H1 (cell line): ENCODE data around the gene PDCD7. TPM values are rescaled to one million over a fixed set of nuclear protein-coding genes. Genes with fewer than 3 reads are reported as not detected.

Experiments
- CTCF ChIA-PET: fragments of 300-600 bp; sonication (Branson Sonifier 250); formaldehyde crosslinking; loops from one replicate; lab custom pipeline; 2021; ENCODE audit not compliant: partially characterized antibody; lab: Charles Lee
- POLR2A ChIA-PET: fragments of 300-600 bp; sonication (Branson Sonifier 250); formaldehyde crosslinking; loops from one replicate; lab custom pipeline; 2021; ENCODE audit warnings: inconsistent platforms; ENCODE audit not compliant: partially characterized antibody; lab: Charles Lee
- DNase-seq, 2 experiments: peaks; one replicate each; pipeline versions ENCODE4 v3.0.0 to v3.0.0-alpha.2; 2010 to 2022; ENCODE audit warnings: low spot score in 2 of 2, low read depth in 1 of 2, mixed read lengths in 1 of 2
- FAIRE-seq: peaks from 2 replicates; lab custom pipeline; 2011; peaks lifted over from hg19 to GRCh38; lab: Jason Lieb, UNC
- H2AFZ ChIP-seq: 2 replicates; pipeline ENCODE4 v1.8.1; 2012; ENCODE audit warnings: low read length, inconsistent platforms
- H2AK5ac ChIP-seq: 2 replicates; pipeline ENCODE4 v1.6.1; 2013; ENCODE audit warnings: low read depth, low read length
- H2BK120ac ChIP-seq: replicated peaks from 2 replicates; pipeline ENCODE3; 2013; ENCODE audit warnings: low read depth, low read length, inconsistent platforms
- H2BK12ac ChIP-seq: 2 replicates; pipeline ENCODE4 v1.6.1; 2013; ENCODE audit warnings: low read depth, low read length
- H2BK15ac ChIP-seq: 2 replicates; pipeline ENCODE4 v1.6.1; 2013; ENCODE audit warnings: low read length
- H2BK20ac ChIP-seq: 2 replicates; pipeline ENCODE4 v1.6.1; 2013; ENCODE audit warnings: low read length
- H2BK5ac ChIP-seq: 2 replicates; pipeline ENCODE4 v1.6.1; 2013; ENCODE audit warnings: low read depth, low read length
- H3K14ac ChIP-seq: 2 replicates; pipeline ENCODE4 v1.6.1; 2013; ENCODE audit warnings: inconsistent platforms; ENCODE audit not compliant: insufficient read length
- H3K18ac ChIP-seq: 2 replicates; pipeline ENCODE4 v1.6.1; 2013; ENCODE audit warnings: low read length; ENCODE audit errors: extremely low read depth
- H3K23ac ChIP-seq: 2 replicates; pipeline ENCODE4 v1.6.1; 2013; ENCODE audit warnings: inconsistent platforms; ENCODE audit not compliant: insufficient read length
- H3K23me2 ChIP-seq: 2 replicates; pipeline ENCODE4 v1.6.1; 2013; ENCODE audit warnings: low read depth, low read length
- H3K27ac ChIP-seq: 2 replicates; pipeline ENCODE4 v1.6.1; 2011; ENCODE audit warnings: low read depth, low read length, inconsistent platforms
- H3K27me3 ChIP-seq, 4 experiments: replicated peaks in 1 of 4; 1 replicate in 1 of 4; 2 replicates in 3 of 4; pipeline versions ENCODE4 v1.6.1 to v1.8.1; 2011 to 2013; ENCODE audit warnings: low read length in 3 of 4, mild to moderate bottlenecking in 3 of 4, inconsistent platforms in 2 of 4, mixed read lengths in 2 of 4, moderate library complexity in 1 of 4; ENCODE audit not compliant: control insufficient read depth in 3 of 4, insufficient read depth in 3 of 4; ENCODE audit errors: extremely low read depth in 1 of 4
- H3K36me3 ChIP-seq, 4 experiments: 2 replicates each; pipeline versions ENCODE4 v1.6.1 to v1.8.1; 2011 to 2013; ENCODE audit warnings: mild to moderate bottlenecking in 4 of 4, low read length in 3 of 4, moderate library complexity in 2 of 4, control low read depth in 1 of 4, inconsistent platforms in 1 of 4; ENCODE audit not compliant: insufficient read depth in 4 of 4, control insufficient read depth in 2 of 4
- H3K4ac ChIP-seq: replicated peaks from 2 replicates; pipeline ENCODE3; 2013; ENCODE audit warnings: low read length, low read depth, mixed read lengths, inconsistent platforms; ENCODE audit not compliant: insufficient read length
- H3K4me1 ChIP-seq, 4 experiments: replicated peaks in 1 of 4; 1 replicate in 1 of 4; 2 replicates in 3 of 4; pipeline versions ENCODE4 v1.6.1 to v1.8.1; 2011 to 2013; ENCODE audit warnings: low read length in 3 of 4, inconsistent platforms in 2 of 4, mixed read lengths in 1 of 4; ENCODE audit not compliant: insufficient read depth in 4 of 4, control insufficient read depth in 3 of 4
- H3K4me2 ChIP-seq, 2 experiments: 2 replicates each; pipeline versions ENCODE4 v1.6.1 to v1.8.1; 2011 to 2013; ENCODE audit warnings: low read depth in 2 of 2, low read length in 2 of 2, control low read depth in 1 of 2, inconsistent platforms in 1 of 2, mild to moderate bottlenecking in 1 of 2; ENCODE audit not compliant: insufficient read depth in 1 of 2
- H3K4me3 ChIP-seq, 4 experiments: fragments of 200-600, 300-600 bp in 1 of 4; sonication (generic), shearing (Covaris generic), sonication (Bioruptor Twin) in 1 of 4; 2 replicates each; pipeline versions ENCODE4 v1.5.1 to v1.8.1; 2011 to 2016; ENCODE audit warnings: low read length in 4 of 4, low read depth in 3 of 4, control low read depth in 2 of 4, inconsistent platforms in 2 of 4, mild to moderate bottlenecking in 2 of 4, mixed read lengths in 1 of 4, moderate library complexity in 1 of 4; ENCODE audit not compliant: insufficient read depth in 2 of 4; ENCODE audit errors: extremely low read depth in 1 of 4
- H3K56ac ChIP-seq: replicated peaks from 2 replicates; pipeline ENCODE3; 2013; ENCODE audit warnings: low read depth, mild to moderate bottlenecking, mixed read lengths, low read length, inconsistent platforms; ENCODE audit not compliant: insufficient read length
- H3K79me1 ChIP-seq: 2 replicates; pipeline ENCODE4 v1.6.1; 2013; ENCODE audit warnings: low read depth, low read length, control low read depth
- H3K79me2 ChIP-seq, 2 experiments: 2 replicates each; pipeline versions ENCODE4 v1.6.1 to v1.8.1; 2012 to 2013; ENCODE audit warnings: low read length in 2 of 2, mild to moderate bottlenecking in 2 of 2, inconsistent platforms in 1 of 2; ENCODE audit not compliant: insufficient read depth in 2 of 2, control insufficient read depth in 1 of 2
- H3K9ac ChIP-seq, 4 experiments: replicated peaks in 1 of 4; 1 replicate in 1 of 4; 2 replicates in 3 of 4; pipeline versions ENCODE4 v1.6.1 to v1.8.1; 2011 to 2013; ENCODE audit warnings: low read depth in 3 of 4, low read length in 3 of 4, control low read depth in 2 of 4, mild to moderate bottlenecking in 2 of 4, moderate library complexity in 2 of 4, inconsistent platforms in 1 of 4; ENCODE audit errors: extremely low read depth in 1 of 4
- H3K9me3 ChIP-seq, 2 experiments: 2 replicates each; pipeline versions ENCODE4 v1.6.1 to v1.8.1; 2012 to 2013; ENCODE audit warnings: mild to moderate bottlenecking in 2 of 2, moderate library complexity in 2 of 2, control low read depth in 1 of 2, inconsistent platforms in 1 of 2, low read depth in 1 of 2, low read length in 1 of 2, mixed read lengths in 1 of 2; ENCODE audit not compliant: insufficient read depth in 2 of 2
- H4K20me1 ChIP-seq, 2 experiments: replicated peaks in 1 of 2; 2 replicates each; pipeline versions ENCODE3 to v1.8.1; 2011 to 2013; ENCODE audit warnings: inconsistent platforms in 2 of 2, low read length in 2 of 2, mild to moderate bottlenecking in 1 of 2; ENCODE audit not compliant: insufficient read depth in 2 of 2, control insufficient read depth in 1 of 2
- H4K5ac ChIP-seq: 2 replicates; pipeline ENCODE4 v1.6.1; 2013; ENCODE audit warnings: low read length, low read depth, mixed read lengths, inconsistent platforms; ENCODE audit not compliant: insufficient read length
- H4K8ac ChIP-seq: 2 replicates; pipeline ENCODE4 v1.8.0; 2013; ENCODE audit warnings: mild to moderate bottlenecking, moderate library complexity, low read length, inconsistent platforms; ENCODE audit not compliant: insufficient read depth; ENCODE audit errors: extremely low read depth
- H4K91ac ChIP-seq: replicated peaks from 2 replicates; pipeline ENCODE3; 2013; ENCODE audit warnings: low read length, mixed read lengths, inconsistent platforms; ENCODE audit not compliant: insufficient read length
- CHD1 ChIP-seq: IDR thresholded peaks from 2 replicates; pipeline ENCODE4 v1.6.1; 2012; ENCODE audit warnings: low read depth, low read length, improper control_type of control experiment
- CTCF ChIP-seq, 3 experiments: IDR thresholded peaks; 1 replicate in 2 of 3; 2 replicates in 1 of 3; pipeline versions ENCODE4 v1.5.1 to v1.6.1; 2011; ENCODE audit warnings: low read length in 3 of 3, mild to moderate bottlenecking in 3 of 3, inconsistent platforms in 2 of 3, low read depth in 1 of 3, moderate library complexity in 1 of 3; ENCODE audit not compliant: insufficient read depth in 1 of 3; ENCODE audit errors: control extremely low read depth in 1 of 3
- EGR1 ChIP-seq: IDR thresholded peaks from 2 replicates; pipeline ENCODE4 v1.6.1; 2011; ENCODE audit warnings: low read depth, low read length, borderline replicate concordance
- RFX5 ChIP-seq: IDR thresholded peaks from 2 replicates; pipeline ENCODE4 v1.6.1; 2011; ENCODE audit warnings: low read depth, low read length, improper control_type of control experiment, borderline replicate concordance
- SIX5 ChIP-seq: IDR thresholded peaks from 2 replicates; pipeline ENCODE4 v1.6.1; 2011; ENCODE audit warnings: mild to moderate bottlenecking, low read depth, low read length
- SP1 ChIP-seq: IDR thresholded peaks from 2 replicates; pipeline ENCODE4 v1.6.1; 2011; ENCODE audit warnings: low read depth, low read length
- SP2 ChIP-seq: IDR thresholded peaks from 2 replicates; pipeline ENCODE4 v1.6.1; 2012; ENCODE audit warnings: mild to moderate bottlenecking, low read length, inconsistent platforms
- TBP ChIP-seq: IDR thresholded peaks from 2 replicates; pipeline ENCODE4 v1.6.1; 2011; ENCODE audit warnings: low read depth, low read length, improper control_type of control experiment
- TCF12 ChIP-seq: IDR thresholded peaks from 2 replicates; pipeline ENCODE4 v1.6.1; 2011; ENCODE audit warnings: low read depth, mild to moderate bottlenecking, low read length
- TEAD4 ChIP-seq: IDR thresholded peaks from 2 replicates; pipeline ENCODE4 v1.6.1; 2012; ENCODE audit warnings: low read depth, low read length, inconsistent platforms, mixed read lengths
- WGBS, 2 experiments: shearing (Covaris generic) in 1 of 2; methylation state at CpG; one replicate each; pipeline versions ENCODE4 v1.1.6 to v1.1.7; 2013 to 2015; ENCODE audit warnings: low lambda C conversion rate in 2 of 2, mixed read lengths in 2 of 2, inconsistent platforms in 1 of 2, low coverage in 1 of 2, missing lambda C conversion rate in 1 of 2; ENCODE audit not compliant: insufficient replicate concordance in 2 of 2, insufficient coverage in 1 of 2, insufficient read length in 1 of 2; ENCODE audit errors: extremely low coverage in 1 of 2, missing lambda C conversion rate in 1 of 2; 5-methylcytosine and 5-hydroxymethylcytosine counted together
- polyA plus RNA-seq, 7 experiments: library from polyadenylated mRNA; depleted of rRNA in 3 of 7; stranded (reverse) in 5 of 7; unstranded in 2 of 7; fragments of >200 nt in 5 of 7; fragments of 200-250 nt in 2 of 7; gene quantifications; 1 replicate in 5 of 7; 2 replicates in 1 of 7; 4 replicates in 1 of 7; pipeline versions ENCODE4 v1.2.1 to v1.2.3, GENCODE V29; 2011 to 2013; ENCODE audit warnings: missing spikeins in 2 of 7, mixed read lengths in 2 of 7
- total RNA-seq: library from RNA; stranded (reverse); fragmentation: NEBNext Ultra II Directional; extraction: Animal tissue kit (Norgen Biotek cat#: 25700); gene quantifications from 2 replicates; pipeline ENCODE4 v1.2.1, GENCODE V29; 2021
- TF ChIP-seq, protein P1 (sequence below): IDR thresholded peaks from 2 replicates; pipeline ENCODE4 v1.6.1; 2012; ENCODE audit warnings: low read length, inconsistent platforms

Gene PDCD7
- total and polyA plus RNA-seq, 2 of the 8 experiments (the other 6 are each of a cell fraction or from before 2014, with no cell fraction given) = 11.5 to 25.6 TPM

GRCh38 chr15:65180167-65180566 is 46.6 kb upstream of the PDCD7 start:
- no peak overlapping the region for H2AK5ac ChIP-seq
- DNase-seq = no peak
- no peak overlapping the region for H4K8ac ChIP-seq
- no peak overlapping the region for H4K91ac ChIP-seq
- H3K36me3 ChIP-seq = peaks cover 4 to 36% (median 15%) of the 10 kb centered on the region in 4 experiments; a peak in 6 of 8 replicates
- H2BK12ac ChIP-seq = no peak overlapping the region
- ChIA-PET POLR2A (interaction anchor here (0.6 to 1.0 kb wide), 2 partner anchors 8 to 209 kb away, joined by 3 read pairs; no protein-coding TSS in a partner anchor), CTCF (interaction anchor here (0.8 to 1.0 kb wide), 2 partner anchors 79 to 91 kb away, joined by 3 to 5 read pairs; no protein-coding TSS in a partner anchor)
- no peaks in the 10 kb centered on the region for H3K9me3 ChIP-seq
- 88% methylated on average over 3 of the region's 3 CpGs; no CpG with 5 or more reads in 1 of the 2 experiments for WGBS, 2 experiments
- H3K4me2 ChIP-seq = no peak overlapping the region
- H3K23ac ChIP-seq = no peak overlapping the region
- no peak overlapping the region for H3K56ac ChIP-seq
- TF ChIP-seq CTCF (IDR thresholded peaks at IDR 0.05; ENCODE audit: control extremely low read depth in 1 of 3, insufficient read depth in 1 of 3, low read depth in 1 of 3, low read length in 3 of 3) (no peak), SP1 (no peak), SP2 (no peak), SIX5 (no peak), EGR1 (no peak), RFX5 (no peak), TBP (no peak), TEAD4 (no peak), CHD1 (no peak), TCF12 (no peak)
- TF ChIP-seq, protein P1, sequence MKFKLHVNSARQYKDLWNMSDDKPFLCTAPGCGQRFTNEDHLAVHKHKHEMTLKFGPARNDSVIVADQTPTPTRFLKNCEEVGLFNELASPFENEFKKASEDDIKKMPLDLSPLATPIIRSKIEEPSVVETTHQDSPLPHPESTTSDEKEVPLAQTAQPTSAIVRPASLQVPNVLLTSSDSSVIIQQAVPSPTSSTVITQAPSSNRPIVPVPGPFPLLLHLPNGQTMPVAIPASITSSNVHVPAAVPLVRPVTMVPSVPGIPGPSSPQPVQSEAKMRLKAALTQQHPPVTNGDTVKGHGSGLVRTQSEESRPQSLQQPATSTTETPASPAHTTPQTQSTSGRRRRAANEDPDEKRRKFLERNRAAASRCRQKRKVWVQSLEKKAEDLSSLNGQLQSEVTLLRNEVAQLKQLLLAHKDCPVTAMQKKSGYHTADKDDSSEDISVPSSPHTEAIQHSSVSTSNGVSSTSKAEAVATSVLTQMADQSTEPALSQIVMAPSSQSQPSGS = no peak
- TF ChIP-seq, all 59 proteins: peak for 0
- Histone ChIP-seq H3K9ac (no peak overlapping the region), H2BK15ac (no peak overlapping the region), H2BK20ac (no peak overlapping the region), H4K5ac (no peak overlapping the region), H3K18ac (no peak overlapping the region), H2BK5ac (no peak overlapping the region), H4K20me1 (peaks cover 0 to 8% of the 10 kb centered on the region in 2 experiments), H2AFZ (no peak overlapping the region), H3K4me1 (peaks cover 0 to 2% (median 0%) of the 10 kb centered on the region in 4 experiments; a peak in 1 of 7 replicates), H3K27me3 (no peaks in the 10 kb centered on the region), H3K14ac (no peak overlapping the region), H2BK120ac (no peak overlapping the region), H3K79me1 (no peaks in the 10 kb centered on the region), H3K79me2 (peaks cover 3 to 36% of the 10 kb centered on the region in 2 experiments; a peak in 3 of 4 replicates), H3K27ac (no peak overlapping the region), H3K4me3 (no peak overlapping the region), H3K23me2 (peaks cover 2% of the 10 kb centered on the region), H3K4ac (no peak overlapping the region)
- no peak for FAIRE-seq
